GM18519 (cell line): ENCODE results near the gene NUP214.

Experiments
- ATAC-seq: cut with Tn5 transposase; IDR thresholded peaks from one replicate; pipeline ENCODE4 v1.9.1; 2021; ENCODE audit warnings: mild to moderate bottlenecking, moderate library complexity; ENCODE audit not compliant: unreplicated experiment, low FRiP score

NUP214 gene

GRCh38 chr9:131273856-131274673, 148.7 kb downstream of the NUP214 start:
- ATAC-seq = no peak

- ATAC-seq = no peak
Observed at GRCh38 chr9:131274674-131275331, 149.4 kb downstream of the NUP214 start.

- ATAC-seq = no peak
Observed at GRCh38 chr9:131275332-131276093, 150.1 kb downstream of the NUP214 start.

- ATAC-seq = no peak
Observed at GRCh38 chr9:131276094-131276888, 150.9 kb downstream of the NUP214 start, which contains the start of gene FAM78A. FAM78A (minus strand) TSS chr9:131276510; CDS start chr9:131276179, 331 bp downstream.

- ATAC-seq = no peak
Observed at GRCh38 chr9:131276891-131277286, 151.5 kb downstream of the NUP214 start.

GRCh38 chr9:131277287-131277909, 152.0 kb downstream of the NUP214 start:
- no peak for ATAC-seq

- ATAC-seq = no peak
Observed at GRCh38 chr9:131277910-131278701, 152.7 kb downstream of the NUP214 start.

- ATAC-seq = no peak
Observed at GRCh38 chr9:131278702-131279111, 153.3 kb downstream of the NUP214 start.

GRCh38 chr9:131279196-131279862, 153.9 kb downstream of the NUP214 start:
- ATAC-seq = no peak

- ATAC-seq = no peak
Observed at GRCh38 chr9:131279863-131280570, 154.6 kb downstream of the NUP214 start.

GRCh38 chr9:131280660-131281059, 155.3 kb downstream of the NUP214 start:
- no peak for ATAC-seq

GRCh38 chr9:131281119-131281965, 156.0 kb downstream of the NUP214 start:
- ATAC-seq = no peak

GRCh38 chr9:131282175-131282574, 156.8 kb downstream of the NUP214 start:
- no peak for ATAC-seq

- no peak for ATAC-seq
Observed at GRCh38 chr9:131282688-131283422, 157.5 kb downstream of the NUP214 start.
